Lung (tissue), 12 donors: ENCODE results near the gene SLC16A4. TPM values are rescaled to one million over a fixed set of nuclear protein-coding genes. Genes with fewer than 3 reads are reported as not detected.

Source experiments
- ATAC-seq: fragments of 200-7000 bp; cut with Tn5 transposase; one replicate; pipeline ENCODE4 v1.9.1; 2020; ENCODE audit warnings: moderate number of reproducible peaks; ENCODE audit not compliant: insufficient read depth, low FRiP score
- DNase-seq, 3 donors: peaks; one replicate each; pipeline ENCODE4 v3.0.0-alpha.2; 2013 to 2017
- H3K27ac ChIP-seq, 2 donors: one replicate each; pipeline ENCODE4 v1.5.1; 2013; ENCODE audit warnings: mild to moderate bottlenecking in 2 of 2, moderate library complexity in 2 of 2, control low read depth in 1 of 2, inconsistent platforms in 1 of 2, low read depth in 1 of 2, low read length in 1 of 2
- H3K27me3 ChIP-seq, 3 donors: one replicate each; pipeline ENCODE4 v1.5.1; 2013; ENCODE audit warnings: low read length in 2 of 3; ENCODE audit not compliant: control insufficient read depth in 3 of 3, insufficient read depth in 3 of 3
- H3K36me3 ChIP-seq, 4 donors: one replicate each; pipeline ENCODE4 v1.5.1; 2013; ENCODE audit warnings: low read length in 4 of 4, mild to moderate bottlenecking in 1 of 4, moderate library complexity in 1 of 4; ENCODE audit not compliant: control insufficient read depth in 4 of 4, insufficient read depth in 4 of 4
- H3K4me1 ChIP-seq, 5 donors: one replicate each; pipeline ENCODE4 v1.5.1; 2013; ENCODE audit warnings: low read length in 5 of 5, mild to moderate bottlenecking in 2 of 5, moderate library complexity in 1 of 5; ENCODE audit not compliant: control insufficient read depth in 5 of 5, insufficient read depth in 5 of 5
- H3K4me3 ChIP-seq: one replicate; pipeline ENCODE4 v1.5.1; 2013; ENCODE audit warnings: mild to moderate bottlenecking, control low read depth, moderate library complexity
- H3K9ac ChIP-seq, 2 donors: one replicate each; pipeline ENCODE4 v1.5.1; 2013; ENCODE audit warnings: low read length in 2 of 2, control low read depth in 1 of 2; ENCODE audit not compliant: insufficient read depth in 1 of 2
- H3K9me3 ChIP-seq, 4 donors: one replicate each; pipeline ENCODE4 v1.5.1; 2013; ENCODE audit warnings: low read length in 3 of 4, mild to moderate bottlenecking in 1 of 4, moderate library complexity in 1 of 4; ENCODE audit not compliant: control insufficient read depth in 4 of 4, insufficient read depth in 3 of 4
- CTCF ChIP-seq: IDR thresholded peaks from 2 replicates; pipeline ENCODE4 v1.5.1; 2012; ENCODE audit warnings: mild to moderate bottlenecking; ENCODE audit errors: control extremely low read depth, extremely low read depth
- WGBS, 2 donors: extraction: QIAGEN DNeasy Blood & Tissue Kit; methylation state at CpG; one replicate each; pipeline ENCODE4 v1.1.7; 2013; 5-methylcytosine and 5-hydroxymethylcytosine counted together
- polyA plus RNA-seq, 2 donors: library from polyadenylated mRNA; stranded (reverse); fragments of 200-250 nt; gene quantifications; one replicate each; pipeline ENCODE4 v1.2.1, GENCODE V29; 2013
- total RNA-seq, 2 donors: library from RNA; depleted of rRNA in 1 of 2; stranded (reverse); fragments of >200 nt in 1 of 2; gene quantifications; one replicate each; pipeline ENCODE4 v1.2.1, GENCODE V29; 2014 to 2021
- donor health status: control.
- donor health status: control.
- donor health status: Bipolar disorder and iron deficiency.
- donor health status: healthy.
- donor health status: DM: yes; HTN: yes; CAD: no.

SLC16A4 gene
- total and polyA plus RNA-seq, 4 donors = 4.6 to 12.0 (median 7.7) TPM

GRCh38 chr1:110341146-110341871, 49.5 kb downstream of the SLC16A4 start:
- Histone ChIP-seq H3K27ac (no peak overlapping the region), H3K9ac (peak overlapping the region in 1 of 2 donors; percentile 2), H3K27me3 (no peaks in the 10 kb centered on the region), H3K4me1 (peaks cover 7 to 56% (median 19%) of the 10 kb centered on the region in 5 donors), H3K4me3 (no peak overlapping the region), H3K36me3 (peaks cover 0 to 26% (median 17%) of the 10 kb centered on the region in 4 donors), H3K9me3 (no peaks in the 10 kb centered on the region)
- ATAC-seq (no peak), DNase-seq (no peak)
- no peak for TF ChIP-seq CTCF
- WGBS, 2 donors = 85 to 90% methylated on average over 27 of the region's 27 CpGs

GRCh38 chr1:110340207-110340468, 50.7 kb downstream of the SLC16A4 start:
- Histone ChIP-seq H3K27ac (peak overlapping the region; percentile 75 to 95), H3K4me1 (peaks cover 7 to 50% (median 19%) of the 10 kb centered on the region in 5 donors), H3K9me3 (no peaks in the 10 kb centered on the region), H3K4me3 (peak overlapping the region; percentile 83), H3K27me3 (no peaks in the 10 kb centered on the region), H3K36me3 (peaks cover 0 to 26% (median 16%) of the 10 kb centered on the region in 4 donors), H3K9ac (peak overlapping the region; percentile 84 to 87)
- WGBS, 2 donors = 12 to 13% methylated on average over 9 of the region's 9 CpGs
- ATAC-seq (no peak), DNase-seq (no peak)
- TF ChIP-seq CTCF = no peak

DNA sequence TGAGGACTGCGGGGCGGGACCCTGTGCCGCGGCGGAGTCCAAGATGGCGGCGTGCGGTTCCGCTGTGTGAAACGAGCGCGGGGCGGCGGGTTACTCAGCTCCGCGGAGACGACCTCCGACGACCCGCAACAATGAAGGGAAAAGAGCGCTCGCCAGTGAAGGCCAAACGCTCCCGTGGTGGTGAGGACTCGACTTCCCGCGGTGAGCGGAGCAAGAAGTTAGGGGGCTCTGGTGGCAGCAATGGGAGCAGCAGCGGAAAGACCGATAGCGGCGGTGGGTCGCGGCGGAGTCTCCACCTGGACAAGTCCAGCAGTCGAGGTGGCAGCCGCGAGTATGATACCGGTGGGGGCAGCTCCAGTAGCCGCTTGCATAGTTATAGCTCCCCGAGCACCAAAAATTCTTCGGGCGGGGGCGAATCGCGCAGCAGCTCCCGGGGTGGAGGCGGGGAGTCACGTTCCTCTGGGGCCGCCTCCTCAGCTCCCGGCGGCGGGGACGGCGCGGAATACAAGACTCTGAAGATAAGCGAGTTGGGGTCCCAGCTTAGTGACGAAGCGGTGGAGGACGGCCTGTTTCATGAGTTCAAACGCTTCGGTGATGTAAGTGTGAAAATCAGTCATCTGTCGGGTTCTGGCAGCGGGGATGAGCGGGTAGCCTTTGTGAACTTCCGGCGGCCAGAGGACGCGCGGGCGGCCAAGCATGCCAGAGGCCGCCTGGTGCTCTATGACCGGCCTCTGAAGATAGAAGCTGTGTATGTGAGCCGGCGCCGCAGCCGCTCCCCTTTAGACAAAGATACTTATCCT, 51.2 kb downstream of the SLC16A4 start:
- peak overlapping the region; percentile 75 to 95 for H3K27ac ChIP-seq
- no peak for ATAC-seq
- WGBS, 2 donors = 0% methylated on average over 77 of the region's 77 CpGs
- H3K4me3 ChIP-seq = peak overlapping the region; percentile 83
- H3K27me3 ChIP-seq = no peaks in the 10 kb centered on the region
- H3K36me3 ChIP-seq = peaks cover 0 to 26% (median 16%) of the 10 kb centered on the region in 4 donors
- TF ChIP-seq CTCF = no peak
- H3K9ac ChIP-seq = peak overlapping the region; percentile 84 to 87
- no peaks in the 10 kb centered on the region for H3K9me3 ChIP-seq
- peak; percentile 69 to 76 (median 70) for DNase-seq
- peaks cover 7 to 50% (median 19%) of the 10 kb centered on the region in 5 donors for H3K4me1 ChIP-seq
